ENCODE results near the gene POU6F2.

DNA sequence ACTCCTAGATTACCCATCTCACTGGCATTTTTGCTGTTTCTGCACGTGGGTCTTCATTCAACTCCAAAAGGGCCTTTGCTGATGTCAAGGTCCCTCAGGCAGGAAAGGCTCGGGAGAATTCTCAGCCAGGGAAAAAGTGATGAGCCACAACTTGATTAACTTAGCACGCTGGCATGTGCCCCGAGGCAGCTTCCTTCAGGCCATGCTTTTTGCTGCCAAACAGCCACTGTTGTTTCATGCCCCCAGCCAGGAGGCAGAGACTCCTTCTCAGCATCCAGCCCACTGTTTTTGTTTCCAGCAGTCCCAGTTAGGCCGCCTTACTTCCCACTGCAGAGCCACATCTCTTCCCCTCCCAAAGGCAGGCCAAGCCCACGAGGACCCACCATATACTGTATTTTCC is 322.0 kb downstream of the POU6F2 start:
- TF ChIP-seq EZH2 (IDR thresholded peaks at IDR 0.05; ENCODE audit: insufficient read depth, poor library complexity, severe bottlenecking) (no peak), EZH2phosphoT487 (IDR thresholded peaks at IDR 0.05; ENCODE audit: insufficient read depth, low read depth) (no peak)
